Stimulated activated CD8-positive, alpha-beta memory T cell treated with anti-CD3 and anti-CD28 coated beads, Interleukin-7, amount 100 ng/mL, for 24 hours (primary cell): Measurements from ENCODE around the gene IBTK.
"Not testable (repeated sequence)": the region's sequence is repeated elsewhere in the genome, so short reads cannot be mapped to it uniquely, and the experiment has no call there.

Source experiments
- DNase-seq: peaks from one replicate; pipeline ENCODE4 v3.0.0-alpha.2; 2020; ENCODE audit warnings: low read depth

IBTK gene

GRCh38 chr6:82247505-82248272 lies at the start of gene IBTK:
Gene IBTK, minus strand, starts transcription at chr6:82247744. Its CDS starts 7,258 bp downstream, at chr6:82240486.
- DNase-seq, result peak; percentile 85

- DNase-seq, result no peak
Observed at GRCh38 chr6:82283771-82284410, 36.3 kb upstream of the IBTK start.

- DNase-seq, result not testable (repeated sequence)
Observed at GRCh38 chr6:82281550-82281949, 34.0 kb upstream of the IBTK start.

- no peak for DNase-seq
Observed at GRCh38 chr6:82277686-82278085, 30.1 kb upstream of the IBTK start.

- DNase-seq, result no peak
Observed at GRCh38 chr6:82275686-82276085, 28.1 kb upstream of the IBTK start.

GRCh38 chr6:82273295-82273694 lies 25.8 kb upstream of the IBTK start:
- DNase-seq, result no peak

- no peak for DNase-seq
Observed at GRCh38 chr6:82270881-82271635, 23.5 kb upstream of the IBTK start.

- DNase-seq, result no peak
Observed at GRCh38 chr6:82268301-82268846, 20.8 kb upstream of the IBTK start.

GRCh38 chr6:82264824-82265223 lies 17.3 kb upstream of the IBTK start:
- DNase-seq, result no peak

GRCh38 chr6:82264321-82264720 lies 16.8 kb upstream of the IBTK start:
- no peak for DNase-seq

GRCh38 chr6:82263916-82264315 lies 16.4 kb upstream of the IBTK start:
- DNase-seq, result no peak

GRCh38 chr6:82260997-82261732 lies 13.6 kb upstream of the IBTK start:
- DNase-seq, result no peak

- DNase-seq, result no peak
Observed at GRCh38 chr6:82259389-82259788, 11.8 kb upstream of the IBTK start.

GRCh38 chr6:82257088-82257774 lies 9.7 kb upstream of the IBTK start:
- no peak for DNase-seq

- DNase-seq, result not testable (repeated sequence)
Observed at GRCh38 chr6:82254722-82255121, 7.2 kb upstream of the IBTK start.

GRCh38 chr6:82251942-82252341 lies 4.4 kb upstream of the IBTK start:
- DNase-seq, result no peak

GRCh38 chr6:82249381-82250253 lies 2.1 kb upstream of the IBTK start:
- no peak for DNase-seq

GRCh38 chr6:82248273-82248735 lies 760 bp upstream of the IBTK start:
- DNase-seq, result no peak

- no peak for DNase-seq
Observed at GRCh38 chr6:82246802-82247504, 591 bp downstream of the IBTK start.

- no peak for DNase-seq
Observed at GRCh38 chr6:82246370-82246769, 1.2 kb downstream of the IBTK start.
